Heart right ventricle (tissue), 16 donors: ENCODE data around the gene SYTL3. TPM values are rescaled to one million over a fixed set of nuclear protein-coding genes. Genes with fewer than 3 reads are reported as not detected.

ENCODE experiments used
- ATAC-seq, 8 donors: fragments of 200-7000 bp; cut with Tn5 transposase; one replicate each; pipeline ENCODE4 v1.9.1; 2020; ENCODE audit warnings: mild to moderate bottlenecking in 8 of 8, moderate library complexity in 8 of 8, moderate number of reproducible peaks in 1 of 8
- DNase-seq, 2 donors: peaks; one replicate each; pipeline ENCODE4 v3.0.0-alpha.2; 2020
- H3K27ac ChIP-seq, 10 donors: fragments of 200-600 bp; sonication (generic) in 2 of 10; one replicate each; pipeline versions ENCODE4 v1.5.0 to v1.8.0; 2020 to 2022; ENCODE audit warnings: mild to moderate bottlenecking in 3 of 10
- H3K27me3 ChIP-seq, 7 donors: fragments of 200-600 bp; one replicate each; pipeline ENCODE4 v1.8.0; 2021 to 2022; ENCODE audit warnings: mild to moderate bottlenecking in 2 of 7
- H3K36me3 ChIP-seq, 9 donors: fragments of 200-600 bp; sonication (generic) in 1 of 9; one replicate each; pipeline versions ENCODE4 v1.5.0 to v1.8.0; 2020 to 2022; ENCODE audit warnings: mild to moderate bottlenecking in 2 of 9
- H3K4me1 ChIP-seq, 9 donors: fragments of 200-600 bp; sonication (generic) in 1 of 9; one replicate each; pipeline versions ENCODE4 v1.5.0 to v1.8.0; 2020 to 2022; ENCODE audit warnings: mild to moderate bottlenecking in 4 of 9
- H3K4me3 ChIP-seq, 10 donors: fragments of 200-600 bp; sonication (generic) in 2 of 10; one replicate each; pipeline versions ENCODE4 v1.5.0 to v1.8.0; 2020 to 2022; ENCODE audit warnings: mild to moderate bottlenecking in 7 of 10, moderate library complexity in 2 of 10
- H3K9me3 ChIP-seq, 11 donors: fragments of 200-600 bp in 10 of 11; sonication (generic) in 2 of 11; one replicate each; pipeline versions ENCODE4 v1.5.0 to v1.8.0; 2013 to 2022; ENCODE audit warnings: mild to moderate bottlenecking in 2 of 11, control low read depth in 1 of 11, moderate library complexity in 1 of 11
- WGBS, 2 donors: extraction: QIAGEN DNeasy Blood & Tissue Kit; methylation state at CpG; one replicate each; pipeline ENCODE4 v1.1.7; 2013; ENCODE audit warnings: inconsistent platforms in 1 of 2; 5-methylcytosine and 5-hydroxymethylcytosine counted together
- intact Hi-C, 10 donors: fragments of 100-400 bp; cut with DNase I; formaldehyde crosslinking; loops; one replicate each; pipeline versions ENCODE4 v1.11.1 to v1.14.2; 2022
- polyA plus RNA-seq, 2 donors: library from polyadenylated mRNA; stranded (reverse); fragments of 200-250 nt; gene quantifications; one replicate each; pipeline ENCODE4 v1.2.3, GENCODE V29; 2013
- total RNA-seq, 10 donors: library from RNA; stranded (reverse); fragmentation: NEBNext Ultra II Directional in 3 of 10; extraction: Animal tissue kit (Norgen Biotek cat#: 25700) in 3 of 10; gene quantifications; one replicate each; pipeline versions ENCODE4 v1.2.1 to v1.2.4, GENCODE V29; 2021 to 2023
- TF ChIP-seq, protein P1 (sequence below), 9 donors: fragments of 200-600 bp; sonication (generic) in 2 of 9; IDR thresholded peaks; one replicate each; pipeline versions ENCODE4 v1.5.0 to v1.8.0; 2021 to 2022; ENCODE audit warnings: antibody characterized with exemption in 9 of 9, mild to moderate bottlenecking in 5 of 9, moderate library complexity in 1 of 9
- donor health status: Arrhythmogenic right ventricular cardiomyopathy.
- donor health status: ischemic (EF 13 %, LVEDD 7.1; RV severe dilation, severe dysfunction).
- donor health status: healthy with polysubstance abuse.
- donor health status: DM: no; HTN: yes; CAD: no.
- donor health status: DM: no; HTN: no; CAD: no.
- donor health status: ischemic (EF 25% LVEDD 6.9; RV normal size, moderate dysfunction).
- donor health status: ischemic (EF 25% LVEDD 5.7; RV mildly dilated, moderate dysfunction).
- donor health status: healthy.
- donor health status: DM: yes; HTN: yes; CAD: no.
- donor health status: Ischemic cardiomyopathy.
- donor health status: ischemic (EF 35%, LVEDD 5.7; RV mildly dilated, moderate dysfunction).
- donor health status: nonischemic (EF 11% LVEDD 7.7; RV severe dilation, severe dysfunction).
- donor health status: DM: yes; HTN: yes; CAD: no.
- donor health status: PGD.
- donor health status: ischemic (EF 29% LVEDD 5.4; RV normal size, mild dysfunction).
- donor health status: nonischemic (EF 23%, LVEDD 6.1; RV moderate dilation, normal function).

Gene SYTL3
- total and polyA plus RNA-seq, 12 donors = 3.6 to 11.9 (median 8.1) TPM

GRCh38 chr6:158627168-158627939 lies 22.5 kb upstream of the SYTL3 start:
- intact Hi-C loops = loop anchor here in 3 of 10 donors (10.0 kb wide), 2 partner anchors 57 to 67 kb away; no protein-coding TSS in a partner anchor
- no peak for ATAC-seq
- no peak overlapping the region for H3K4me3 ChIP-seq
- peaks cover 0 to 85% (median 6%) of the 10 kb centered on the region in 9 donors for H3K36me3 ChIP-seq
- WGBS, 2 donors = 86 to 92% methylated on average over 20 of the region's 20 CpGs
- no peaks in the 10 kb centered on the region for H3K27me3 ChIP-seq
- peaks cover 8 to 30% (median 17%) of the 10 kb centered on the region in 9 donors for H3K4me1 ChIP-seq
- TF ChIP-seq, protein P1, sequence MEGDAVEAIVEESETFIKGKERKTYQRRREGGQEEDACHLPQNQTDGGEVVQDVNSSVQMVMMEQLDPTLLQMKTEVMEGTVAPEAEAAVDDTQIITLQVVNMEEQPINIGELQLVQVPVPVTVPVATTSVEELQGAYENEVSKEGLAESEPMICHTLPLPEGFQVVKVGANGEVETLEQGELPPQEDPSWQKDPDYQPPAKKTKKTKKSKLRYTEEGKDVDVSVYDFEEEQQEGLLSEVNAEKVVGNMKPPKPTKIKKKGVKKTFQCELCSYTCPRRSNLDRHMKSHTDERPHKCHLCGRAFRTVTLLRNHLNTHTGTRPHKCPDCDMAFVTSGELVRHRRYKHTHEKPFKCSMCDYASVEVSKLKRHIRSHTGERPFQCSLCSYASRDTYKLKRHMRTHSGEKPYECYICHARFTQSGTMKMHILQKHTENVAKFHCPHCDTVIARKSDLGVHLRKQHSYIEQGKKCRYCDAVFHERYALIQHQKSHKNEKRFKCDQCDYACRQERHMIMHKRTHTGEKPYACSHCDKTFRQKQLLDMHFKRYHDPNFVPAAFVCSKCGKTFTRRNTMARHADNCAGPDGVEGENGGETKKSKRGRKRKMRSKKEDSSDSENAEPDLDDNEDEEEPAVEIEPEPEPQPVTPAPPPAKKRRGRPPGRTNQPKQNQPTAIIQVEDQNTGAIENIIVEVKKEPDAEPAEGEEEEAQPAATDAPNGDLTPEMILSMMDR (IDR thresholded peaks at IDR 0.05) = no peak
- H3K27ac ChIP-seq = peak overlapping the region in 2 of 10 donors; percentile 28 to 30
- H3K9me3 ChIP-seq = no peaks in the 10 kb centered on the region
- no peak for DNase-seq

DNA sequence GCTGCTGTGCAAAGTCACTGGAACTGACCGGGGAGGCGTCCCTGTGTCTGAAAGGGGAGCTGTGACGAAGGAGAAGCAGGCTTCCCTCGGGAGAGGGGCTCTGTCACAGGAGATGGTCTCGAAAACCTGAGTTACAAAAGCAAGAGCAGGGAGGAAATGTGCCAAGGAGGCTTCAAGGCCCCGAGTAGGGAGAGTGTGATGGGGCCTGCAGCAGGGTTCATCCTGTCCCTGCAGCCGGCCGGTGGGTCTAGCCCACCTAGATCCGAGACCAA lies 22.0 kb upstream of the SYTL3 start:
- Histone ChIP-seq H3K27me3 (no peaks in the 10 kb centered on the region), H3K4me3 (no peak overlapping the region), H3K4me1 (peaks cover 8 to 35% (median 22%) of the 10 kb centered on the region in 9 donors), H3K9me3 (no peaks in the 10 kb centered on the region), H3K36me3 (peaks cover 0 to 85% (median 6%) of the 10 kb centered on the region in 9 donors), H3K27ac (no peak overlapping the region)
- intact Hi-C loops = loop anchor here in 3 of 10 donors (10.0 kb wide), 2 partner anchors 57 to 67 kb away; no protein-coding TSS in a partner anchor
- TF ChIP-seq, protein P1 (IDR thresholded peaks at IDR 0.05) = no peak
- DNase-seq (no peak), ATAC-seq (no peak)
- WGBS, 2 donors = 83 to 87% methylated on average over 9 of the region's 9 CpGs

DNA sequence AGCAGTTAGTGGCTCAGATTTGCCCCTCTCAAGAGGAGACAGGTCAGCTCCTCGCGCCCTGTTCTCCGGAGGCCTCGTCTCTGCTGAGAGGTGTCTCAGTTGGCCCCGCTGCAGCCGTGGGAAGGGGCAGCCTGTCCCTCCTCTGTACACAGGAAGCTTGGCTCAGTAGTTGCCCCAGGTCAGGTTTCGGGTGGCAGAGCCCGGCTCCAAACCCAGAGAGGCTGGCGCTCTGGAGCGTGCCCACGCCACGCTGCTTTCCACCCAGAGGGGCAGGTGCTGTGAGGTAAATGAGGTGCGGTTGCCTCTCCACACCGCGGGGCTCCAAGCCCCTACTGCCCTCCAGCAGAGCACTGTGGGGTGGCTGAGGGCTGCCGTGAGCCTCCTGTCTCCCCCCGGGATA lies 21.3 kb upstream of the SYTL3 start:
- intact Hi-C loops = loop anchor here in 3 of 10 donors (10.0 kb wide), 2 partner anchors 56 to 66 kb away; no protein-coding TSS in a partner anchor
- no peak overlapping the region for H3K4me3 ChIP-seq
- 92% methylated on average over 17 of the region's 17 CpGs for WGBS, 2 donors
- DNase-seq (no peak), ATAC-seq (no peak)
- H3K36me3 ChIP-seq = peaks cover 0 to 91% (median 6%) of the 10 kb centered on the region in 9 donors
- peaks cover 8 to 35% (median 22%) of the 10 kb centered on the region in 9 donors for H3K4me1 ChIP-seq
- no peaks in the 10 kb centered on the region for H3K9me3 ChIP-seq
- no peak overlapping the region for H3K27ac ChIP-seq
- H3K27me3 ChIP-seq = no peaks in the 10 kb centered on the region
- TF ChIP-seq, protein P1 (IDR thresholded peaks at IDR 0.05) = no peak

- intact Hi-C loops = loop anchor here in 7 of 10 donors (5.0 to 10.0 kb wide), 3 partner anchors 55 to 65 kb away; no protein-coding TSS in a partner anchor
- H3K36me3 ChIP-seq = peaks cover 0 to 93% (median 12%) of the 10 kb centered on the region in 9 donors
- 82 to 83% methylated on average over 20 of the region's 20 CpGs for WGBS, 2 donors
- peaks cover 8 to 35% (median 22%) of the 10 kb centered on the region in 9 donors for H3K4me1 ChIP-seq
- no peaks in the 10 kb centered on the region for H3K27me3 ChIP-seq
- TF ChIP-seq, protein P1 (IDR thresholded peaks at IDR 0.05) = peak in 6 of 9 donors; percentile 28 to 60 (median 48)
- ATAC-seq (peak in 6 of 8 donors; percentile 26 to 43 (median 36)), DNase-seq (no peak)
- no peak overlapping the region for H3K4me3 ChIP-seq
- no peaks in the 10 kb centered on the region for H3K9me3 ChIP-seq
- peak overlapping the region in 1 of 10 donors; percentile 84 for H3K27ac ChIP-seq
Measured at GRCh38 chr6:158629367-158630221, 20.3 kb upstream of the SYTL3 start.
